ENCODE results near the gene SERPINI1.

SERPINI1 gene

GRCh38 chr3:167854846-167855245 is 119.3 kb downstream of the SERPINI1 start:
- DNase-seq: no peak

- DNase-seq: no peak
Observed at GRCh38 chr3:167855306-167855705, 119.8 kb downstream of the SERPINI1 start.

GRCh38 chr3:167858865-167859264 is 123.3 kb downstream of the SERPINI1 start:
- no peak for DNase-seq

- no peak for DNase-seq
Observed at GRCh38 chr3:167859610-167860009, 124.1 kb downstream of the SERPINI1 start.

DNA sequence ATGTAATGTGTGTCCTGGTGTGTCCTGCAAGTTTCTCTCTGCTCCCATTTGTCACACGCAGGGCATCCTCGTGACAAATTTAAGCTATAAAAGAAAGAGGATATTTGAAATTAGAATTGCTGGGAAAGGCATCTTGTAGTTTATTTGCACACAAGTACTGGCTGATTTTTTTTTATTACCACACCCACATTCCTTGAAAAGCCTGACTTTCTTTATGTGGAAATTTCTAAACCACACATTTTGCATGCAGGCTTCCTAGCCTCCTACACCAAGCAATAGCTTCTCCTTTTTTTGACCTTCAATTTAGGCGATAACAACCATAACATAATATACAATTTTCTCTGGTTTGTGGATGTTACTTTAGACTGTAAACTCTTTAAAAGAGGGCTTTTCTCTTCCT is 126.1 kb downstream of the SERPINI1 start:
- DNase-seq: no peak

- DNase-seq: no peak
Observed at GRCh38 chr3:167862104-167862730, 126.7 kb downstream of the SERPINI1 start.

GRCh38 chr3:167863811-167864551 is 128.5 kb downstream of the SERPINI1 start:
- no peak for DNase-seq

DNA sequence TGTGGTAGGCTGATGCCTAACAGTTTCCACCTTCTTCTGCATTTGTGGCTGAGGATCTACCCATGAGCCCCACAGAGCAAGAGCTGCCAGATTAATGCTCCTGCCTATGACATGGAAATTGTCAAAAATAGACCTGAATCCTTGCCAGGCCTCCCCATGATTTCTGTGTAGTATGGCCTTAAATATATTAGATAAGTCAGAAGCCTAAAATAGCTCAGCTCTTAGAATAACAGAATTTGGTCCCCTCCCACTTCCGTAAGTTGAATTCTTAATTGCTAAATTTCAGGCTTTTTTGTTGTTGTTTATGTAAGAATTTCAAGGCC is 129.0 kb downstream of the SERPINI1 start:
- no peak for DNase-seq

- DNase-seq: no peak
Observed at GRCh38 chr3:167866331-167866730, 130.8 kb downstream of the SERPINI1 start.

DNA sequence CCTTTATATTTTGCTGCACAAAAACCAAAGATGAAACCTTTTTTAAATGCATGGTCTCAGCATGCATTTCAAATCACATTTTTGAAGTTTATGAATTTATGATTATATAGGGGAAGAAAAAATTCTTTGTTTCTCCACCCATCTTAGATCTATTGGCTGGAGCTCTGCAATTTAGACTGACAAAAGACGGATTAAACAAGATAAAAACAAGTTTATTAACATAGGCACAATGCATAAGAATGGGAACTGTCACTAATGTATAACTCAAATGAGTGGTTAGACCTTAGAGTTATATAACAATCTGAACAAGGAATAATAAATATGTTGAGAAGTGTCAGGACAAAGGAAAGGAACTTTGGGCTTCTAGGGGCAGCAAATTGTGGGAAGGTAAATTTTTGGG is 132.5 kb downstream of the SERPINI1 start:
- no peak for DNase-seq

GRCh38 chr3:167870181-167870580 is 134.7 kb downstream of the SERPINI1 start:
- DNase-seq: no peak

DNA sequence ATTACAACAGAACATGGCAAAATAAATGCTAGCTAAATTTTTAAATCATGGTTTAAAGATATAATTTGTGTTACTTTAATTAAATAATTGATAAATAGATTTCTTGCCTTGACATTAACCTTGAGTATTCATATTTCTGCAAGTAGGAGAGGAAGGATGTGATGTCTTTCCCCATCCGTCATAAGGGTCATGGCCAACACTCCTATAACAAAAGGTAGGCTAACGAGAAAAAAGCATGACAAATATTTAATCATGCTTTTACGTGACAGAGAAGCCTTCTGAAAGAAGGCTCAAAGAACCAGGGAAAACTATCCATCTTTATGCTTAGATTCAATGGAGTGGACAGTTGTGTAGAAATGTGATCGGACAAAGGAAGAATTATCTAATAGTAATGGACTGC is 135.2 kb downstream of the SERPINI1 start:
- no peak for DNase-seq

DNA sequence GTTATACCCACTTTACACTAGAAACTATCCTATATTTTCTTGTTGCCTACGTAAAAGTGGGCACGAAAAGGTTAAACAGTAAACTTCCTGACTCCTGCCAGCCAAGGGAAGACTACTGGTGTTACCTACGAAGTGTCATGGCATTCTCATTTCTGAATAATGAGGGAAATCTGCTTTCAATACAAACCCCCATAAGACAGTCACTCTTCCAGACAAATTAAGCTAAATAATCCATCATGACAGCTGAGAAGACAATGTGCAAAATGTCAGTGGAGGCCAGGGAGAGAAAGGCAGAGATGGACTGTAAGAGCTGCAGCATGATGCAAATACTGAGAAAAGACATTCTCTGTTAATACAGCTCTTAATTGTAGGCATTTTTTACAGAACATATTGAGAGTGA is 136.5 kb downstream of the SERPINI1 start:
- DNase-seq: no peak

- no peak for DNase-seq
Observed at GRCh38 chr3:167872941-167873340, 137.4 kb downstream of the SERPINI1 start.

DNA sequence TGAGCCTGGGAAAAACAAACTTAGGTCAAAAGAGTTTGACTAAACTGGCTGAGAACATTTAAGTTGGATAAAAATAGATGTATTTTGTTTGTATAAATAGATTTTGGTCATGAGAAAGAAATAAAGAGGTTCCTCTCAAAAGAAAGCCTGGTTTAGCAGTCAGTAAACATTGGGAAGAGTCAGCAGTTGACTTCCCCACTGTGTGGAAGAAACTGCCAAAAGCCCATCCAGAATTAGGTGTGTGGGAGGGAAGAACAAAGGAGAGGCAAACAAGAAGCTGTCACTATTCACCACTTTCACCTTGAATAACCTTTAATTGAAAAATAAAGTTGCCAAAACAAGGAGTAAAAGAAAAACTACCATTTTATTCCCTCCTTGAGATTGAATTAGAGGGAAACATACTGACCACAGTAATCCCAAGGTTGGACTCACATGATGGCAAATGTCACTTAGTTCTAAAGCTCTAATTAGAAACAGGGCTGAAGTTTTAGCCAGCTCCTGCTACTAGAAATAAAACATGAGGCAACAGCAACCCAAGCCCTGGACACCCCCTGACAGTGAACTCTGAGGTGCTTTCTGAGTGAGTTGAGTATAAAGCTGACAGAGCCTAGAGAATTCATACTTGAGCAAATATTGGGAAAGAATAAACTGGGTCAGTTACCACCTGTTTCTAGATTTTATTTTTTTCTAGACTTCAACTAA is 139.3 kb downstream of the SERPINI1 start:
- no peak for DNase-seq
